IMR-90 (cell line): ENCODE measurements around the gene SHISA6. TPM values are rescaled to one million over a fixed set of nuclear protein-coding genes. Genes with fewer than 3 reads are reported as not detected.
A peak's percentile ranks its signal among the peaks of the same experiment; 100 is the strongest.

Experiments used
- ATAC-seq: fragments of 200-7000 bp; cut with Tn5 transposase; 2 replicates; pipeline ENCODE4 v1.9.1; 2020; ENCODE audit warnings: low read depth, mild to moderate bottlenecking, moderate library complexity
- BruUV-seq: library from RNA; stranded (reverse); fragments of 400-500 nt; replicated peaks from 2 replicates; lab custom pipeline; 2021; lab: Mats Ljungman, UMichigan
- CTCF ChIA-PET: fragments of 300-600 bp; formaldehyde crosslinking; extraction: SDS; loops from one replicate; lab custom pipeline; 2021; ENCODE audit warnings: antibody characterized with exemption; lab: Yijun Ruan, JAX
- POLR2A ChIA-PET: fragments of 300-600 bp; sonication (Branson Sonifier 250); formaldehyde crosslinking; loops from one replicate; lab custom pipeline; 2022; ENCODE audit warnings: antibody characterized with exemption; ENCODE audit not compliant: unreplicated experiment; lab: Charles Lee
- DNase-seq: peaks from one replicate; pipeline ENCODE4 v3.0.0; 2013
- H2AFZ ChIP-seq: replicated peaks from 2 replicates; pipeline ENCODE3; 2013; ENCODE audit warnings: low read length, mild to moderate bottlenecking; ENCODE audit not compliant: poor library complexity
- H2AK5ac ChIP-seq: 2 replicates; pipeline ENCODE4 v1.6.1; 2013; ENCODE audit warnings: low read depth, low read length, inconsistent platforms
- H2AK9ac ChIP-seq: replicated peaks from 2 replicates; pipeline ENCODE3; 2013; ENCODE audit warnings: mild to moderate bottlenecking, low read depth, low read length, moderate library complexity; ENCODE audit not compliant: poor library complexity
- H2BK120ac ChIP-seq: 2 replicates; pipeline ENCODE4 v1.6.1; 2013; ENCODE audit warnings: low read depth, low read length, inconsistent platforms
- H2BK15ac ChIP-seq: 3 replicates; pipeline ENCODE4 v1.6.1; 2013; ENCODE audit warnings: low read depth, low read length, inconsistent platforms
- H2BK20ac ChIP-seq: 2 replicates; pipeline ENCODE4 v1.6.1; 2013; ENCODE audit warnings: low read depth, mild to moderate bottlenecking, inconsistent platforms, low read length, moderate library complexity
- H2BK5ac ChIP-seq: 2 replicates; pipeline ENCODE4 v1.6.1; 2013; ENCODE audit warnings: mild to moderate bottlenecking, low read depth, low read length, inconsistent platforms; ENCODE audit not compliant: poor library complexity, severe bottlenecking
- H3K14ac ChIP-seq: replicated peaks from 2 replicates; pipeline ENCODE4 v1.6.1; 2013; ENCODE audit warnings: low read depth, low read length, inconsistent platforms
- H3K18ac ChIP-seq: 2 replicates; pipeline ENCODE4 v1.6.1; 2013; ENCODE audit warnings: low read depth, low read length, control low read depth
- H3K23ac ChIP-seq: 2 replicates; pipeline ENCODE4 v1.6.1; 2013; ENCODE audit warnings: low read depth, low read length, inconsistent platforms
- H3K27ac ChIP-seq: 2 replicates; pipeline ENCODE4 v1.5.1; 2013; ENCODE audit warnings: mild to moderate bottlenecking, control low read depth, low read length; ENCODE audit not compliant: insufficient read depth
- H3K27me3 ChIP-seq: 2 replicates; pipeline ENCODE4 v1.6.1; 2013; ENCODE audit warnings: low read length; ENCODE audit not compliant: control insufficient read depth, insufficient read depth
- H3K36me3 ChIP-seq: 2 replicates; pipeline ENCODE4 v1.6.1; 2013; ENCODE audit warnings: low read length, mixed read lengths; ENCODE audit not compliant: control insufficient read depth, insufficient read depth
- H3K4ac ChIP-seq: 2 replicates; pipeline ENCODE4 v1.6.1; 2013; ENCODE audit warnings: low read depth, low read length, inconsistent platforms
- H3K4me1 ChIP-seq: 2 replicates; pipeline ENCODE4 v1.6.1; 2013; ENCODE audit warnings: low read length, mixed read lengths; ENCODE audit not compliant: control insufficient read depth, insufficient read depth
- H3K4me2 ChIP-seq: 2 replicates; pipeline ENCODE4 v1.6.1; 2013; ENCODE audit warnings: low read depth, mild to moderate bottlenecking, control low read depth, low read length, moderate library complexity
- H3K4me3 ChIP-seq: 2 replicates; pipeline ENCODE4 v1.5.1; 2013; ENCODE audit warnings: low read depth, mild to moderate bottlenecking, control low read depth, low read length, moderate library complexity; ENCODE audit not compliant: insufficient read depth
- H3K56ac ChIP-seq: 2 replicates; pipeline ENCODE4 v1.6.1; 2013; ENCODE audit warnings: low read length, inconsistent platforms; ENCODE audit not compliant: insufficient read depth; ENCODE audit errors: extremely low read depth
- H3K79me1 ChIP-seq, 2 experiments: 2 replicates each; pipeline ENCODE4 v1.6.1; 2013; ENCODE audit warnings: low read length in 2 of 2, inconsistent platforms in 1 of 2, low read depth in 1 of 2
- H3K9ac ChIP-seq: 2 replicates; pipeline ENCODE4 v1.6.1; 2013; ENCODE audit warnings: low read depth, low read length, control low read depth
- H3K9me1 ChIP-seq: 2 replicates; pipeline ENCODE4 v1.6.1; 2013; ENCODE audit warnings: low read length, inconsistent platforms; ENCODE audit not compliant: insufficient read depth
- H3K9me3 ChIP-seq: 2 replicates; pipeline ENCODE4 v1.6.1; 2013; ENCODE audit warnings: low read length; ENCODE audit not compliant: control insufficient read depth, insufficient read depth
- H4K20me1 ChIP-seq: 2 replicates; pipeline ENCODE4 v1.6.1; 2013; ENCODE audit warnings: low read length, inconsistent platforms; ENCODE audit not compliant: insufficient read depth
- H4K5ac ChIP-seq: 2 replicates; pipeline ENCODE4 v1.6.1; 2013; ENCODE audit warnings: mild to moderate bottlenecking, low read depth, low read length, control low read depth
- H4K8ac ChIP-seq, 2 experiments: 2 replicates each; pipeline ENCODE4 v1.6.1; 2013; ENCODE audit warnings: low read depth in 2 of 2, low read length in 2 of 2, control low read depth in 1 of 2, inconsistent platforms in 1 of 2
- H4K91ac ChIP-seq: 2 replicates; pipeline ENCODE4 v1.6.1; 2013; ENCODE audit warnings: low read depth, low read length, inconsistent platforms; ENCODE audit not compliant: insufficient read depth
- BHLHE40 ChIP-seq: fragments of 150-350 bp; IDR thresholded peaks from 2 replicates; pipeline ENCODE4 v1.6.1; 2016; ENCODE audit warnings: mild to moderate bottlenecking, low read depth, low read length
- CEBPB ChIP-seq: IDR thresholded peaks from 2 replicates; pipeline ENCODE4 v1.6.1; 2012; ENCODE audit warnings: low read depth, low read length, improper control_type of control experiment
- WGBS, 2 experiments: methylation state at CpG; one replicate each; pipeline versions ENCODE4 v1.1.5 to v1.1.7; 2013; ENCODE audit warnings: missing lambda C conversion rate in 2 of 2; ENCODE audit not compliant: insufficient read length in 1 of 2; ENCODE audit errors: extremely low coverage in 2 of 2; 5-methylcytosine and 5-hydroxymethylcytosine counted together
- dilution Hi-C: fragments of 300-500 bp; cut with HindIII; formaldehyde crosslinking; loops from one replicate; pipeline ENCODE4 v1.14.3; 2018; ENCODE audit warnings: low sequenced_read_pairs; ENCODE audit not compliant: unreplicated experiment
- in situ Hi-C: fragments of 300-500 bp; cut with MboI; formaldehyde crosslinking; loops from 3 replicates; pipeline ENCODE4 v1.14.3; 2019; ENCODE audit warnings: low sequenced_read_pairs, inconsistent platforms, mixed read lengths
- intact Hi-C: fragments of 100-400 bp; cut with micrococcal nuclease; formaldehyde crosslinking; loops from 2 replicates; pipeline ENCODE4 v1.10.0; 2022
- polyA plus RNA-seq, 3 experiments: library from polyadenylated mRNA; depleted of rRNA; stranded (reverse); fragments of >200 nt; gene quantifications; 2 replicates each; pipeline ENCODE4 v1.2.3, GENCODE V29; 2012; ENCODE audit warnings: low replicate concordance in 1 of 3
- total RNA-seq: library from RNA; depleted of rRNA; stranded (reverse); fragments of >200 nt; gene quantifications from 2 replicates; pipeline ENCODE4 v1.2.3, GENCODE V29; 2012

SHISA6 gene
- total and polyA plus RNA-seq, 2 of the 4 experiments (the other 2 are of a cell fraction) = not detected

- no peak overlapping the region for H4K91ac ChIP-seq
- H3K4me2 ChIP-seq = no peak overlapping the region
- H4K20me1 ChIP-seq = no peaks in the 10 kb centered on the region
- H2AK5ac ChIP-seq = no peak overlapping the region
- dilution Hi-C loops (no loop called here), in situ Hi-C loops (no loop called here), intact Hi-C loops (no loop called here)
- H3K79me1 ChIP-seq = no peaks in the 10 kb centered on the region
- DNase-seq (no peak), ATAC-seq (no peak)
- H3K27ac ChIP-seq = no peak overlapping the region
- no peak overlapping the region for H2AK9ac ChIP-seq
- H2AFZ ChIP-seq = no peak overlapping the region
- H3K9me3 ChIP-seq = peaks cover 33% of the 10 kb centered on the region
- no peak overlapping the region for H3K18ac ChIP-seq
- no peaks in the 10 kb centered on the region for H3K27me3 ChIP-seq
- BruUV-seq = no TSS peak
- H2BK20ac ChIP-seq = no peak overlapping the region
- no CpG with 5 or more reads among the region's 2 CpGs for WGBS, 2 experiments
- H4K5ac ChIP-seq = no peak overlapping the region
- ChIA-PET POLR2A (no interaction called here), CTCF (no interaction called here)
- H3K9ac ChIP-seq = no peak overlapping the region
- TF ChIP-seq BHLHE40 (no peak), CEBPB (0 out of 2 replicates have a peak, but pooled peaks have one; percentile 5)
- no peaks in the 10 kb centered on the region for H3K36me3 ChIP-seq
- no peak overlapping the region for H2BK5ac ChIP-seq
- no peak overlapping the region for H2BK15ac ChIP-seq
- no peak overlapping the region for H3K4me3 ChIP-seq
- no peak overlapping the region for H3K56ac ChIP-seq
- H3K9me1 ChIP-seq = no peaks in the 10 kb centered on the region
- no peak overlapping the region for H4K8ac ChIP-seq
- no peak overlapping the region for H2BK120ac ChIP-seq
- H3K14ac ChIP-seq = no peak overlapping the region
- H3K23ac ChIP-seq = no peak overlapping the region
- H3K4ac ChIP-seq = no peak overlapping the region
- no peaks in the 10 kb centered on the region for H3K4me1 ChIP-seq
Observed at GRCh38 chr17:11264183-11264871, 23.3 kb downstream of the SHISA6 start.
